DOHH2 (cell line): ENCODE results near the gene PDCD10.

Experiments used
- H3F3A ChIP-seq: fragments of 200-600 bp; sonication (generic), shearing (Covaris generic); 2 replicates; pipeline ENCODE4 v1.6.0; 2016; ENCODE audit warnings: antibody characterized with exemption, mild to moderate bottlenecking; ENCODE audit not compliant: control insufficient read depth, insufficient read depth
- H3K27ac ChIP-seq: fragments of 200-600 bp; sonication (generic); 2 replicates; pipeline ENCODE4 v1.5.1; 2014; ENCODE audit warnings: low read depth, mild to moderate bottlenecking, low read length, moderate library complexity
- H3K27me3 ChIP-seq: fragments of 200-600 bp; sonication (generic); 2 replicates; pipeline ENCODE4 v1.6.1; 2014; ENCODE audit warnings: mild to moderate bottlenecking, low read length, mixed read lengths; ENCODE audit not compliant: control insufficient read depth
- H3K36me3 ChIP-seq: fragments of 200-600 bp; sonication (generic); 2 replicates; pipeline ENCODE4 v1.6.1; 2014; ENCODE audit warnings: mild to moderate bottlenecking, low read length, moderate library complexity, mixed read lengths; ENCODE audit not compliant: control insufficient read depth
- H3K4me1 ChIP-seq: fragments of 200-600 bp; sonication (generic); 2 replicates; pipeline ENCODE4 v1.6.1; 2014; ENCODE audit warnings: mild to moderate bottlenecking, low read length, mixed read lengths; ENCODE audit not compliant: control insufficient read depth
- H3K4me2 ChIP-seq: fragments of 200-600 bp; sonication (generic); 2 replicates; pipeline ENCODE4 v1.6.0; 2014; ENCODE audit warnings: mild to moderate bottlenecking, low read length, moderate library complexity
- H3K4me3 ChIP-seq: fragments of 200-600 bp; sonication (generic); 2 replicates; pipeline ENCODE4 v1.5.1; 2014; ENCODE audit warnings: mild to moderate bottlenecking, low read length, mixed read lengths
- H3K79me2 ChIP-seq: fragments of 200-600 bp; sonication (generic); 2 replicates; pipeline ENCODE4 v1.6.1; 2014; ENCODE audit warnings: mild to moderate bottlenecking, low read length, mixed read lengths; ENCODE audit not compliant: control insufficient read depth
- H3K9me2 ChIP-seq: fragments of 200-600 bp; sonication (generic); replicated peaks from 2 replicates; pipeline ENCODE4 v1.6.1; 2014; ENCODE audit warnings: mild to moderate bottlenecking, low read length, mixed read lengths; ENCODE audit not compliant: control insufficient read depth
- H3K9me3 ChIP-seq: fragments of 200-600 bp; sonication (generic); 2 replicates; pipeline ENCODE4 v1.6.1; 2014; ENCODE audit warnings: antibody characterized with exemption, low read length, mixed read lengths; ENCODE audit not compliant: control insufficient read depth, insufficient read depth
- H4K20me1 ChIP-seq: fragments of 200-600 bp; sonication (generic); 2 replicates; pipeline ENCODE4 v1.6.0; 2014; ENCODE audit warnings: low read depth, mild to moderate bottlenecking, antibody characterized with exemption, low read length, moderate library complexity; ENCODE audit not compliant: control insufficient read depth, insufficient read depth
- EZH2phosphoT487 ChIP-seq: fragments of 200-600 bp; sonication (generic); IDR thresholded peaks from 2 replicates; pipeline ENCODE4 v1.6.1; 2017; ENCODE audit warnings: borderline replicate concordance, mild to moderate bottlenecking, antibody characterized with exemption, low read length, moderate library complexity, mixed read lengths
- TF ChIP-seq, protein P1 (sequence below): fragments of 200-600 bp; sonication (generic); IDR thresholded peaks from one replicate; pipeline ENCODE4 v1.5.1; 2014; ENCODE audit warnings: antibody characterized with exemption, mild to moderate bottlenecking, low read depth, low read length; ENCODE audit not compliant: poor library complexity, severe bottlenecking

Gene PDCD10

GRCh38 chr3:167705840-167706239, 28.9 kb downstream of the PDCD10 start:
- no peaks in the 10 kb centered on the region for H3K27me3 ChIP-seq
- no peak overlapping the region for H3K27ac ChIP-seq
- no peaks in the 10 kb centered on the region for H4K20me1 ChIP-seq
- no peak overlapping the region for H3K4me3 ChIP-seq
- H3K9me3 ChIP-seq: no peaks in the 10 kb centered on the region
- no peaks in the 10 kb centered on the region for H3K4me1 ChIP-seq
- no peak overlapping the region for H3K4me2 ChIP-seq
- TF ChIP-seq, protein P1, sequence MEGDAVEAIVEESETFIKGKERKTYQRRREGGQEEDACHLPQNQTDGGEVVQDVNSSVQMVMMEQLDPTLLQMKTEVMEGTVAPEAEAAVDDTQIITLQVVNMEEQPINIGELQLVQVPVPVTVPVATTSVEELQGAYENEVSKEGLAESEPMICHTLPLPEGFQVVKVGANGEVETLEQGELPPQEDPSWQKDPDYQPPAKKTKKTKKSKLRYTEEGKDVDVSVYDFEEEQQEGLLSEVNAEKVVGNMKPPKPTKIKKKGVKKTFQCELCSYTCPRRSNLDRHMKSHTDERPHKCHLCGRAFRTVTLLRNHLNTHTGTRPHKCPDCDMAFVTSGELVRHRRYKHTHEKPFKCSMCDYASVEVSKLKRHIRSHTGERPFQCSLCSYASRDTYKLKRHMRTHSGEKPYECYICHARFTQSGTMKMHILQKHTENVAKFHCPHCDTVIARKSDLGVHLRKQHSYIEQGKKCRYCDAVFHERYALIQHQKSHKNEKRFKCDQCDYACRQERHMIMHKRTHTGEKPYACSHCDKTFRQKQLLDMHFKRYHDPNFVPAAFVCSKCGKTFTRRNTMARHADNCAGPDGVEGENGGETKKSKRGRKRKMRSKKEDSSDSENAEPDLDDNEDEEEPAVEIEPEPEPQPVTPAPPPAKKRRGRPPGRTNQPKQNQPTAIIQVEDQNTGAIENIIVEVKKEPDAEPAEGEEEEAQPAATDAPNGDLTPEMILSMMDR: no peak
- no peak for TF ChIP-seq EZH2phosphoT487
- H3K36me3 ChIP-seq: peaks cover 70% of the 10 kb centered on the region
- H3F3A ChIP-seq: no peaks in the 10 kb centered on the region
- peaks cover 18% of the 10 kb centered on the region for H3K79me2 ChIP-seq
- H3K9me2 ChIP-seq: no peaks in the 10 kb centered on the region

GRCh38 chr3:167700926-167701325, 33.8 kb downstream of the PDCD10 start:
- Histone ChIP-seq H3K79me2 (0 out of 2 replicates have a peak, but pooled peaks cover 1% of the 10 kb centered on the region), H3K4me1 (no peaks in the 10 kb centered on the region), H3K4me2 (no peak overlapping the region), H4K20me1 (no peaks in the 10 kb centered on the region), H3K36me3 (peaks cover 47% of the 10 kb centered on the region), H3K9me3 (no peaks in the 10 kb centered on the region), H3K27me3 (no peaks in the 10 kb centered on the region), H3K27ac (no peak overlapping the region), H3K9me2 (no peaks in the 10 kb centered on the region), H3F3A (no peaks in the 10 kb centered on the region), H3K4me3 (no peak overlapping the region)
- no peak for TF ChIP-seq EZH2phosphoT487
- TF ChIP-seq, protein P1: no peak

GRCh38 chr3:167700046-167700445, 34.6 kb downstream of the PDCD10 start:
- Histone ChIP-seq H3K9me2 (no peaks in the 10 kb centered on the region), H3K4me1 (no peaks in the 10 kb centered on the region), H3K4me2 (no peak overlapping the region), H4K20me1 (no peaks in the 10 kb centered on the region), H3K27me3 (no peaks in the 10 kb centered on the region), H3F3A (no peaks in the 10 kb centered on the region), H3K4me3 (no peak overlapping the region), H3K27ac (no peak overlapping the region), H3K79me2 (no peaks in the 10 kb centered on the region), H3K9me3 (no peaks in the 10 kb centered on the region), H3K36me3 (peaks cover 55% of the 10 kb centered on the region)
- TF ChIP-seq EZH2phosphoT487: no peak
- TF ChIP-seq, protein P1: no peak

GRCh38 chr3:167694121-167694520, 40.6 kb downstream of the PDCD10 start:
- Histone ChIP-seq H3K79me2 (no peaks in the 10 kb centered on the region), H3K36me3 (peaks cover 73% of the 10 kb centered on the region)

More at GRCh38 chr3:167694121-167694520, 40.6 kb downstream of the PDCD10 start:
- TF ChIP-seq EZH2phosphoT487: no peak
- TF ChIP-seq, protein P1: no peak
- no peak overlapping the region for H3K4me3 ChIP-seq
- H3K4me1 ChIP-seq: peaks cover 24% of the 10 kb centered on the region
- H3K9me3 ChIP-seq: no peaks in the 10 kb centered on the region
- H3K4me2 ChIP-seq: no peak overlapping the region
- H3K9me2 ChIP-seq: no peaks in the 10 kb centered on the region
- no peaks in the 10 kb centered on the region for H3F3A ChIP-seq
- no peaks in the 10 kb centered on the region for H3K27me3 ChIP-seq
- H4K20me1 ChIP-seq: no peaks in the 10 kb centered on the region
- no peak overlapping the region for H3K27ac ChIP-seq
